ENCODE data around the gene DIS3L2.

DNA sequence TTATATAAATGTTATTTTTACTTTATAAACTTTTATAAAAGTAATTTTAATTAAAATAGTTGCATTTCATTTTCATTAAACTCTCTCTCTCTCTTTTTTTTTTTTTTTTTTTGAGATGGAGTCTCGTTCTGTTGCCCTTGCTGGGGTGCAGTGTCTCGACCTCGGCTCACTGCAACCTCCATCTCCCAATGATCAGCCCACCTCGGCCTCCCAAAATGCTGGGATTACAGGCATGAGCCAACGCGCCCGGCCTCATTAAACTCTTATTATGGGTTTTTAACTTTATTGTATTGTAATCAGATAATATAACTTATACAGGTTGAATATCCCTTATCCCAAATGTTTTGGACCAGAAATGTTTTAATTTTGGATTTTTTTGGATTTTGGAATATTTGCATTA, 24.5 kb upstream of the DIS3L2 start:
- TF ChIP-seq POLR2AphosphoS5 (IDR thresholded peaks at IDR 0.05): no peak
- TF ChIP-seq, protein P1, sequence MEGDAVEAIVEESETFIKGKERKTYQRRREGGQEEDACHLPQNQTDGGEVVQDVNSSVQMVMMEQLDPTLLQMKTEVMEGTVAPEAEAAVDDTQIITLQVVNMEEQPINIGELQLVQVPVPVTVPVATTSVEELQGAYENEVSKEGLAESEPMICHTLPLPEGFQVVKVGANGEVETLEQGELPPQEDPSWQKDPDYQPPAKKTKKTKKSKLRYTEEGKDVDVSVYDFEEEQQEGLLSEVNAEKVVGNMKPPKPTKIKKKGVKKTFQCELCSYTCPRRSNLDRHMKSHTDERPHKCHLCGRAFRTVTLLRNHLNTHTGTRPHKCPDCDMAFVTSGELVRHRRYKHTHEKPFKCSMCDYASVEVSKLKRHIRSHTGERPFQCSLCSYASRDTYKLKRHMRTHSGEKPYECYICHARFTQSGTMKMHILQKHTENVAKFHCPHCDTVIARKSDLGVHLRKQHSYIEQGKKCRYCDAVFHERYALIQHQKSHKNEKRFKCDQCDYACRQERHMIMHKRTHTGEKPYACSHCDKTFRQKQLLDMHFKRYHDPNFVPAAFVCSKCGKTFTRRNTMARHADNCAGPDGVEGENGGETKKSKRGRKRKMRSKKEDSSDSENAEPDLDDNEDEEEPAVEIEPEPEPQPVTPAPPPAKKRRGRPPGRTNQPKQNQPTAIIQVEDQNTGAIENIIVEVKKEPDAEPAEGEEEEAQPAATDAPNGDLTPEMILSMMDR (IDR thresholded peaks at IDR 0.05): no peak
- TF ChIP-seq POLR2A (IDR thresholded peaks at IDR 0.05): no peak
